Measurements from ENCODE around the gene YKT6. TPM values are rescaled to one million over a fixed set of nuclear protein-coding genes. Genes with fewer than 3 reads are reported as not detected.

The YKT6 gene
- total RNA-seq, 4 donors from 2014 or later = 36.2 to 54.6 (median 43.6) TPM

DNA sequence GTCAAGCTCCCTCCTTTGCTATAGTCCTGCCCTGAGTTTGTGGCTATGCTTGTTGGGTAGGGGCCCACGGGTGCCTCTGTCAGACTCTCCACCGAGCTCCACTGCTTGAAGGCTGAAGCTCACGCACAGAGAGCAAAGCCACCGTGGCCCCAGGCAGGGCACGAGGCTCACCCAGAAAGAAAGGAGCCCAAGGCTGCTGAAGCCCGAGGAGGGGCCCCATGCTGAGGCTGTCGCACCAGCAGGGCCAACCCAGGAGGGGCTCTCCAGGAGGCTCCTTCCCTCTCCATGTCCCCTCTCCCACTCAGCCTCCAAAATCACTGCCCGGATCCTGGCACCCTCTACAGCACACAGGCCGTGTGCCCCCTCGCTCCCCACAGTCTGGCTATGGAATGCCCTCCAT, 50.5 kb downstream of the YKT6 start:
- no peaks in the 10 kb centered on the region for H3K27me3 ChIP-seq
- no peak for TF ChIP-seq POLR2A (IDR thresholded peaks at IDR 0.05)
- no peak for TF ChIP-seq EP300 (IDR thresholded peaks at IDR 0.05)
- DNase-seq (ENCODE audit: low spot score in 2 of 2) = no peak
- H3K27ac ChIP-seq = no peak overlapping the region
- H3K36me3 ChIP-seq = no peaks in the 10 kb centered on the region
- no peaks in the 10 kb centered on the region for H3K4me1 ChIP-seq
- WGBS, 2 donors = 94 to 95% methylated on average over 10 of the region's 10 CpGs
- no peak overlapping the region for H3K4me3 ChIP-seq
- no peaks in the 10 kb centered on the region for H3K9me3 ChIP-seq

GRCh38 chr7:44251881-44252280, 51.1 kb downstream of the YKT6 start:
- no peaks in the 10 kb centered on the region for H3K36me3 ChIP-seq
- DNase-seq (ENCODE audit: low spot score in 2 of 2) = no peak
- WGBS, 2 donors = 80 to 92% methylated on average over 11 to 12 of the region's 12 CpGs
- no peak overlapping the region for H3K4me3 ChIP-seq
- no peaks in the 10 kb centered on the region for H3K9me3 ChIP-seq
- H3K27me3 ChIP-seq = no peaks in the 10 kb centered on the region
- TF ChIP-seq EP300 (IDR thresholded peaks at IDR 0.05) = no peak
- no peak for TF ChIP-seq CTCF (IDR thresholded peaks at IDR 0.05)
- TF ChIP-seq POLR2A (IDR thresholded peaks at IDR 0.05) = no peak
- no peak overlapping the region for H3K27ac ChIP-seq
- peaks cover 0 to 5% (median 1%) of the 10 kb centered on the region in 4 donors for H3K4me1 ChIP-seq

DNA sequence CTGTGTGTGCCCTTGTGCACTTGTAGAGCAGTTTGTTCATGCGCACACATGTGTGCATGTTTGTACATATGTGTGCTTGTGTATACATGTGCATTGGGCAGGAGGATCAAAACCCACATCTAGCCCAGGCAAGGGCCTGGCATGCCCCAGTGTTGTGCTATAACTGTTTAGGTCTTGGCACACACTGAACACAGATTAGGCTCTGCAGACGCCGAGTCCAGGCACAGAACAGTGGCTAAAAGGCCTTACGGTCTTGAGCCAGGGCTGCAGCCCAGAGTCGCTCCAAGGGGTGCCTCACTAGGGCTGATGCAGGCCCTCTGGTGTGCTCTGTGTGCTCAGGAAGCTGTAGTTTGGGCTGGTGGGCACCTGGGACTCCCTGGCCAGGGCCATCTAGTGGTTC, 55.7 kb downstream of the YKT6 start:
- H3K4me3 ChIP-seq = no peak overlapping the region
- TF ChIP-seq CTCF (IDR thresholded peaks at IDR 0.05) (no peak), POLR2A (IDR thresholded peaks at IDR 0.05) (no peak), EP300 (IDR thresholded peaks at IDR 0.05) (no peak)
- H3K4me1 ChIP-seq = peaks cover 0 to 40% (median 34%) of the 10 kb centered on the region in 4 donors
- H3K36me3 ChIP-seq = no peaks in the 10 kb centered on the region
- no peaks in the 10 kb centered on the region for H3K27me3 ChIP-seq
- H3K9me3 ChIP-seq = no peaks in the 10 kb centered on the region
- DNase-seq (ENCODE audit: low spot score in 2 of 2) = no peak
- peak overlapping the region in 2 of 4 donors; percentile 82 to 84 for H3K27ac ChIP-seq
- WGBS, 2 donors = 73 to 79% methylated on average over 3 to 5 of the region's 5 CpGs

- WGBS, 2 donors = 80 to 94% methylated on average over 1 to 6 of the region's 6 CpGs
- H3K27ac ChIP-seq = peak overlapping the region in 3 of 4 donors; percentile 66 to 84 (median 82)
- no peaks in the 10 kb centered on the region for H3K27me3 ChIP-seq
- H3K4me3 ChIP-seq = no peak overlapping the region
- H3K9me3 ChIP-seq = no peaks in the 10 kb centered on the region
- TF ChIP-seq EP300 (IDR thresholded peaks at IDR 0.05) (no peak), CTCF (IDR thresholded peaks at IDR 0.05) (no peak), POLR2A (IDR thresholded peaks at IDR 0.05) (no peak)
- H3K36me3 ChIP-seq = no peaks in the 10 kb centered on the region
- no peak for DNase-seq (ENCODE audit: low spot score in 2 of 2)
- peaks cover 0 to 40% (median 34%) of the 10 kb centered on the region in 4 donors for H3K4me1 ChIP-seq
Observed at GRCh38 chr7:44257213-44257612, 56.4 kb downstream of the YKT6 start.

DNA sequence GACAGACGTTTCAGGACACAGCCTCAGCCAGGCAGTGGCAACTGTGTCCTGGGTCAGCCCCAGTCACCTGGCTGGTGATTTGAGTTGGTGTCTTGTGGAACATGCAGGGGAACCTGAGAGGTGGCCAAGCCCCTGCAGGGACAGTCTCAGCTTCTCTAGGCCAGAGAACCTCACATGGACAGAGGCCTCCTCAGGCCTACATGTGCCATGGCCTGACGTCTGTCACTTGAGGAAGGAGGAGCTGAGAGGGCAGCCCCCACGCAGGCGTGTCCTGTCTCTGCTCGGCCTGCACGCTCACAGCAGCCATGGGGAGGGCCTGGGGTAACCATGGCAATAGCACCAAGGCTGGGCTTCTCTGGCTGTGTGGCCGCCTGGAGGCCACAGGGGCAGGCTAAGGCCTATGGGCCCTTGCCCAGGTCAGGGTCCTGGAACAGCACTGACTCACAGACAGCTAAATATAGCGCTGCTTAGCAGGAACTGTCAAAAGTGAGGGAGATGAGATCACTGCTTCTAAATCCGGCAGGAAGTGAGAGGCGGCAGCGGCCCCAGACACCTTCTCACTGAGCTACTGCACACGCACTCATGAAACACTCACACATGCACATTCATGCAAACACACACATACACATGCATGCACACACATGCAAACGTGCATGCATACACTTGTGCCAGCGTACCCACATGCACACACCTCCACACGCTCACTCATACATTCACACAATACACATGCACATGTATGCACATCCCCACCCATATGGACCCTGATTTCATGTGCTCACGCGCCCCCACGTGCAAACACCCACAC, 57.0 kb downstream of the YKT6 start:
- Histone ChIP-seq H3K4me3 (no peak overlapping the region), H3K27ac (peak overlapping the region in 3 of 4 donors; percentile 66 to 84 (median 82)), H3K4me1 (peaks cover 0 to 40% (median 34%) of the 10 kb centered on the region in 4 donors), H3K9me3 (no peaks in the 10 kb centered on the region), H3K27me3 (no peaks in the 10 kb centered on the region), H3K36me3 (no peaks in the 10 kb centered on the region)
- DNase-seq (ENCODE audit: low spot score in 2 of 2) = peak; percentile 11 to 23
- TF ChIP-seq POLR2A (IDR thresholded peaks at IDR 0.05) (no peak), EP300 (IDR thresholded peaks at IDR 0.05) (peak in 1 of 2 donors; percentile 57), CTCF (IDR thresholded peaks at IDR 0.05) (no peak)
- WGBS, 2 donors = 27 to 32% methylated on average over 12 to 14 of the region's 18 CpGs

Measured in tibial nerve (tissue), 4 donors.